ENCODE results near the gene FSIP1. TPM values are rescaled to one million over a fixed set of nuclear protein-coding genes. Genes with fewer than 3 reads are reported as not detected.

Gene FSIP1
- polyA plus RNA-seq, 2 of the 4 experiments (the other 2 are of a cell fraction): 0.71 to 0.93 TPM

GRCh38 chr15:39698444-39699390, 83.9 kb downstream of the FSIP1 start:
- 85% methylated on average over 11 of the region's 11 CpGs for WGBS (ENCODE audit: missing lambda C conversion rate)
- H3K9me3 ChIP-seq: no peaks in the 10 kb centered on the region
- ChIA-PET CTCF (interaction anchor here (1.0 to 3.9 kb wide), 3 partner anchors 13 to 58 kb away, joined by 3 to 14 read pairs (median 4); no protein-coding TSS in a partner anchor), POLR2A (no interaction called here)
- no peak overlapping the region for H3K27ac ChIP-seq
- no peak for DNase-seq (ENCODE audit: low read depth in 1 of 2, low spot score in 1 of 2)
- ATAC-seq: no peak
- TF ChIP-seq POLR2A (IDR thresholded peaks at IDR 0.05; ENCODE audit: low read length) (no peak), NR3C1 (IDR thresholded peaks at IDR 0.05) (no peak), MAFK (IDR thresholded peaks at IDR 0.05; ENCODE audit: partially characterized antibody) (peak; percentile 54), CHD2 (IDR thresholded peaks at IDR 0.05; ENCODE audit: low read length, partially characterized antibody) (no peak)
- no peaks in the 10 kb centered on the region for H3K4me1 ChIP-seq
- H3K4me2 ChIP-seq: no peak overlapping the region
- H3K4me3 ChIP-seq: no peak overlapping the region
- no peak for FAIRE-seq

GRCh38 chr15:39697509-39697908, 85.1 kb downstream of the FSIP1 start:
- H3K4me2 ChIP-seq: no peak overlapping the region
- DNase-seq (ENCODE audit: low read depth in 1 of 2, low spot score in 1 of 2) (no peak), FAIRE-seq (no peak), ATAC-seq (no peak)
- TF ChIP-seq BCL3 (IDR thresholded peaks at IDR 0.05): no peak
- no peak for TF ChIP-seq FOSB (CRISPR knock-in tag; IDR thresholded peaks at IDR 0.05)
- TF ChIP-seq PHF8 (IDR thresholded peaks at IDR 0.05; ENCODE audit: borderline replicate concordance, low read depth): no peak
- TF ChIP-seq MAX (IDR thresholded peaks at IDR 0.05): no peak
- TF ChIP-seq HOXA7 (CRISPR knock-in tag; IDR thresholded peaks at IDR 0.05): no peak
- TF ChIP-seq EHMT2 (IDR thresholded peaks at IDR 0.05; ENCODE audit: low read depth): no peak
- no peak for TF ChIP-seq PBX3 (IDR thresholded peaks at IDR 0.05)
- no peak for TF ChIP-seq ZFP36 (IDR thresholded peaks at IDR 0.05; ENCODE audit: borderline replicate concordance, partially characterized antibody)
- no peak for TF ChIP-seq MAFK (IDR thresholded peaks at IDR 0.05; ENCODE audit: partially characterized antibody)
- no peak for TF ChIP-seq BHLHE40 (IDR thresholded peaks at IDR 0.05; ENCODE audit: low read depth, low read length)
- no peak for TF ChIP-seq RFX5 (IDR thresholded peaks at IDR 0.05)
- no peak for TF ChIP-seq FOXS1 (CRISPR knock-in tag; IDR thresholded peaks at IDR 0.05)
- no peak for TF ChIP-seq CHD4 (IDR thresholded peaks at IDR 0.05; ENCODE audit: borderline replicate concordance)
- no peak for TF ChIP-seq JUN (IDR thresholded peaks at IDR 0.05)
- no peaks in the 10 kb centered on the region for H3K9me3 ChIP-seq
- H3K27ac ChIP-seq: no peak overlapping the region
- H3K4me1 ChIP-seq: no peaks in the 10 kb centered on the region
- H3K4me3 ChIP-seq: no peak overlapping the region
- CTCF ChIA-PET: no interaction called here
- POLR2A ChIA-PET: no interaction called here
- WGBS (ENCODE audit: missing lambda C conversion rate): 89% methylated on average over 5 of the region's 5 CpGs

GRCh38 chr15:39695793-39696192, 86.8 kb downstream of the FSIP1 start:
- CTCF ChIA-PET: no interaction called here
- H3K9me3 ChIP-seq: no peaks in the 10 kb centered on the region
- no peak for DNase-seq (ENCODE audit: low read depth in 1 of 2, low spot score in 1 of 2)
- POLR2A ChIA-PET: no interaction called here
- H3K27ac ChIP-seq: no peak overlapping the region
- 85% methylated on average over 2 of the region's 2 CpGs for WGBS (ENCODE audit: missing lambda C conversion rate)
- no peaks in the 10 kb centered on the region for H3K4me1 ChIP-seq
- H3K4me2 ChIP-seq: no peak overlapping the region
- H3K4me3 ChIP-seq: no peak overlapping the region
- FAIRE-seq: no peak
- no peak for ATAC-seq
- TF ChIP-seq RNF2 (IDR thresholded peaks at IDR 0.05; ENCODE audit: borderline replicate concordance, low read depth): no peak
- no peak for TF ChIP-seq KDM1A (IDR thresholded peaks at IDR 0.05; ENCODE audit: low read depth)
- TF ChIP-seq JUNB (IDR thresholded peaks at IDR 0.05): no peak
- no peak for TF ChIP-seq CTCF (IDR thresholded peaks at IDR 0.05)
- no peak for TF ChIP-seq MAZ (IDR thresholded peaks at IDR 0.05; ENCODE audit: borderline replicate concordance, low read depth, low read length)
- TF ChIP-seq PHF8 (IDR thresholded peaks at IDR 0.05; ENCODE audit: borderline replicate concordance, low read depth): no peak
- TF ChIP-seq HES2 (IDR thresholded peaks at IDR 0.05): no peak
- no peak for TF ChIP-seq SMC3 (IDR thresholded peaks at IDR 0.05)
- no peak for TF ChIP-seq EP300 (IDR thresholded peaks at IDR 0.05)
- no peak for TF ChIP-seq ZC3H11A (IDR thresholded peaks at IDR 0.05)
- TF ChIP-seq ZNF302 (CRISPR knock-in tag; IDR thresholded peaks at IDR 0.05): no peak
- TF ChIP-seq HOXA7 (CRISPR knock-in tag; IDR thresholded peaks at IDR 0.05): no peak
- no peak for TF ChIP-seq RAD21 (conservative IDR thresholded peaks at IDR 0.05 in 1 of 2, IDR thresholded peaks at IDR 0.05 in 1 of 2)
